Heart left ventricle (tissue), 16 donors: ENCODE results near the gene EPO. TPM values are rescaled to one million over a fixed set of nuclear protein-coding genes. Genes with fewer than 3 reads are reported as not detected.
A peak's percentile ranks its signal among the peaks of the same experiment; 100 is the strongest.

ENCODE experiments used
- ATAC-seq, 4 donors: fragments of 200-7000 bp; cut with Tn5 transposase; one replicate each; pipeline ENCODE4 v1.9.1; 2020 to 2022; ENCODE audit warnings: moderate library complexity in 4 of 4, mild to moderate bottlenecking in 3 of 4, moderate number of reproducible peaks in 1 of 4
- DNase-seq, 5 donors: peaks; one replicate each; pipeline ENCODE4 v3.0.0-alpha.2; 2020
- H3K27ac ChIP-seq, 12 donors: fragments of 200-600 bp; sonication (generic) in 4 of 12; one replicate each; pipeline versions ENCODE4 v1.5.0 to v1.8.0; 2016 to 2022; ENCODE audit warnings: mild to moderate bottlenecking in 2 of 12
- H3K27me3 ChIP-seq, 9 donors: fragments of 200-600 bp; sonication (generic) in 2 of 9; one replicate each; pipeline versions ENCODE4 v1.5.1 to v1.8.0; 2016 to 2022; ENCODE audit warnings: mild to moderate bottlenecking in 3 of 9
- H3K36me3 ChIP-seq, 9 donors: fragments of 200-600 bp; sonication (generic) in 2 of 9; one replicate each; pipeline versions ENCODE4 v1.5.0 to v1.8.0; 2018 to 2022; ENCODE audit warnings: mild to moderate bottlenecking in 2 of 9
- H3K4me1 ChIP-seq, 12 donors: fragments of 200-600 bp; sonication (generic) in 4 of 12; one replicate each; pipeline versions ENCODE4 v1.5.0 to v1.8.0; 2016 to 2022; ENCODE audit warnings: mild to moderate bottlenecking in 3 of 12
- H3K4me3 ChIP-seq, 12 donors: fragments of 200-600 bp; sonication (generic) in 4 of 12; one replicate each; pipeline versions ENCODE4 v1.5.0 to v1.8.0; 2017 to 2022; ENCODE audit warnings: mild to moderate bottlenecking in 9 of 12, moderate library complexity in 4 of 12
- H3K9me3 ChIP-seq, 12 donors: fragments of 200-600 bp; sonication (generic) in 4 of 12; one replicate each; pipeline versions ENCODE4 v1.5.0 to v1.8.0; 2016 to 2022; ENCODE audit warnings: mild to moderate bottlenecking in 1 of 12
- CTCF ChIP-seq, 12 donors: fragments of 200-600 bp; sonication (generic) in 4 of 12; IDR thresholded peaks; one replicate each; pipeline versions ENCODE4 v1.5.0 to v1.8.0; 2018 to 2022; ENCODE audit warnings: antibody characterized with exemption in 12 of 12, mild to moderate bottlenecking in 5 of 12
- POLR2A ChIP-seq, 2 donors: fragments of 450-650 bp; IDR thresholded peaks; one replicate each; pipeline ENCODE4 v1.6.1; 2017; ENCODE audit warnings: antibody characterized with exemption in 2 of 2, mild to moderate bottlenecking in 2 of 2, moderate library complexity in 2 of 2
- WGBS, 4 donors: extraction: QIAGEN DNeasy Blood & Tissue Kit in 2 of 4; methylation state at CpG; one replicate each; pipeline versions ENCODE4 v1.1.5 to v1.1.7; 2013 to 2018; 5-methylcytosine and 5-hydroxymethylcytosine counted together
- intact Hi-C, 10 donors: fragments of 100-400 bp; cut with DNase I; formaldehyde crosslinking; loops; one replicate each; pipeline versions ENCODE4 v1.11.1 to v1.14.2; 2022
- polyA plus RNA-seq, 2 donors: library from polyadenylated mRNA; stranded (reverse); fragments of 200-250 nt; gene quantifications; one replicate each; pipeline ENCODE4 v1.2.3, GENCODE V29; 2013
- total RNA-seq, 9 donors: library from RNA; depleted of rRNA in 2 of 9; stranded (reverse); fragments of >200 nt in 2 of 9; fragmentation: NEBNext Ultra II Directional in 3 of 9; extraction: Animal tissue kit (Norgen Biotek cat#: 25700) in 3 of 9; gene quantifications; one replicate each; pipeline versions ENCODE4 v1.1.0 to v1.2.4, GENCODE V29; 2016 to 2023
- donor health status: ischemic (EF 13 %, LVEDD 7.1; RV severe dilation, severe dysfunction).
- donor health status: healthy with polysubstance abuse.
- donor health status: DM: no; HTN: yes; CAD: no.
- donor health status: DM: no; HTN: no; CAD: no.
- donor health status: ischemic (EF 25% LVEDD 6.9; RV normal size, moderate dysfunction).
- donor health status: ischemic (EF 25% LVEDD 5.7; RV mildly dilated, moderate dysfunction).
- donor health status: healthy.
- donor health status: DM: yes; HTN: yes; CAD: no.
- donor health status: ischemic (EF 35%, LVEDD 5.7; RV mildly dilated, moderate dysfunction).
- donor health status: nonischemic (EF 11% LVEDD 7.7; RV severe dilation, severe dysfunction).
- donor health status: DM: yes; HTN: yes; CAD: no.
- donor health status: PGD.
- donor health status: ischemic (EF 29% LVEDD 5.4; RV normal size, mild dysfunction).
- donor health status: nonischemic (EF 23%, LVEDD 6.1; RV moderate dilation, normal function).

EPO gene
- total and polyA plus RNA-seq, 11 donors = not detected

- Histone ChIP-seq H3K27me3 (peaks cover 0 to 19% (median 0%) of the 10 kb centered on the region in 9 donors), H3K36me3 (no peaks in the 10 kb centered on the region), H3K27ac (no peak overlapping the region), H3K4me3 (no peak overlapping the region), H3K9me3 (no peaks in the 10 kb centered on the region), H3K4me1 (no peaks in the 10 kb centered on the region)
- DNase-seq (no peak), ATAC-seq (no peak)
- 77 to 84% (median 82%) methylated on average over 11 of the region's 11 CpGs; no CpG with 5 or more reads in 1 of the 4 donors for WGBS, 4 donors
- TF ChIP-seq CTCF (IDR thresholded peaks at IDR 0.05) = no peak
- no peak for TF ChIP-seq POLR2A (IDR thresholded peaks at IDR 0.05)
- intact Hi-C loops = no loop called here
Measured at GRCh38 chr7:100731937-100732636, 11.8 kb downstream of the EPO start.

DNA sequence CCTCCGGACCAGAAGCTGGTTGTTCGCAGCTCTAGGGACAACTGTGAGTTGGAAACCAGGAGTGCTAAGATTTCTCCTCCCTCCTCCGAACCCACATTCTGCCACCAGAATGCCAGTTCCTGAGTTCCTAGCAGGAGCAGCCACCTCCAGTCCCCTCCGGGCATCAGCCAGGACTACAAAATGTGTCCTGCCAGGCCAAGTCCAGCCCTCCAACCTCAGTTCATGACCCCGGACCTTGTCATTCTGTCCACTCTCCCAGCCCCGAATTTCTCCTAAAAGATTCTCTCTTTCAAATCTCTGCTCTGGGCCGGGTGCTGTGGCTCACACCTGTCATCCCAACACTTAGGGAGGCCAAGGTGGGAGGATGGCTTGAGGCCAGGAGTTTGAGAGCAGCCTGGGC, 15.5 kb downstream of the EPO start:
- peaks cover 0 to 21% (median 0%) of the 10 kb centered on the region in 9 donors for H3K27me3 ChIP-seq
- DNase-seq (no peak), ATAC-seq (no peak)
- intact Hi-C loops = no loop called here
- WGBS, 4 donors = 71 to 84% (median 83%) methylated on average over 7 of the region's 7 CpGs; no CpG with 5 or more reads in 1 of the 4 donors
- H3K27ac ChIP-seq = no peak overlapping the region
- no peak for TF ChIP-seq POLR2A (IDR thresholded peaks at IDR 0.05)
- no peak for TF ChIP-seq CTCF (IDR thresholded peaks at IDR 0.05)
- no peaks in the 10 kb centered on the region for H3K4me1 ChIP-seq
- H3K36me3 ChIP-seq = no peaks in the 10 kb centered on the region
- no peaks in the 10 kb centered on the region for H3K9me3 ChIP-seq
- H3K4me3 ChIP-seq = no peak overlapping the region

GRCh38 chr7:100736671-100737070, 16.4 kb downstream of the EPO start:
- TF ChIP-seq CTCF (IDR thresholded peaks at IDR 0.05) (no peak), POLR2A (IDR thresholded peaks at IDR 0.05) (no peak)
- Histone ChIP-seq H3K27ac (no peak overlapping the region), H3K36me3 (no peaks in the 10 kb centered on the region), H3K4me3 (no peak overlapping the region), H3K9me3 (no peaks in the 10 kb centered on the region), H3K27me3 (peaks cover 0 to 17% (median 0%) of the 10 kb centered on the region in 9 donors), H3K4me1 (no peaks in the 10 kb centered on the region)
- ATAC-seq (peak in 1 of 4 donors; percentile 20), DNase-seq (no peak)
- intact Hi-C loops = no loop called here
- 65 to 70% (median 66%) methylated on average over 11 to 13 of the region's 13 CpGs; no CpG with 5 or more reads in 1 of the 4 donors for WGBS, 4 donors

- H3K27me3 ChIP-seq = peaks cover 0 to 9% (median 0%) of the 10 kb centered on the region in 9 donors
- no peak overlapping the region for H3K27ac ChIP-seq
- no peaks in the 10 kb centered on the region for H3K36me3 ChIP-seq
- ATAC-seq (no peak), DNase-seq (no peak)
- H3K4me1 ChIP-seq = no peaks in the 10 kb centered on the region
- no peak overlapping the region for H3K4me3 ChIP-seq
- intact Hi-C loops = no loop called here
- no peaks in the 10 kb centered on the region for H3K9me3 ChIP-seq
- no peak for TF ChIP-seq POLR2A (IDR thresholded peaks at IDR 0.05)
- no peak for TF ChIP-seq CTCF (IDR thresholded peaks at IDR 0.05)
- WGBS, 4 donors = 89 to 93% (median 91%) methylated on average over 6 of the region's 6 CpGs; no CpG with 5 or more reads in 1 of the 4 donors
Measured at GRCh38 chr7:100739934-100740333, 19.7 kb downstream of the EPO start.
